HCT116 (cell line): ENCODE results near the gene LIPK. TPM values are rescaled to one million over a fixed set of nuclear protein-coding genes. Genes with fewer than 3 reads are reported as not detected.

Source experiments
- ATAC-seq: fragments of 200-7000 bp; cut with Tn5 transposase; 2 replicates; pipeline ENCODE4 v1.9.1; 2020; ENCODE audit warnings: mild to moderate bottlenecking, moderate library complexity
- BruUV-seq: library from RNA; stranded (reverse); fragments of 400-500 nt; replicated peaks from 2 replicates; lab custom pipeline; 2021; lab: Mats Ljungman, UMichigan
- CTCF ChIA-PET: fragments of 300-600 bp; sonication (Branson Sonifier 250); formaldehyde crosslinking; loops from one replicate; lab custom pipeline; 2021; ENCODE audit warnings: antibody characterized with exemption; lab: Charles Lee
- POLR2A ChIA-PET: fragments of 300-600, 350-600 bp; sonication (Branson Sonifier 250); formaldehyde crosslinking; loops from one replicate; lab custom pipeline; 2021; ENCODE audit warnings: antibody characterized with exemption; lab: Charles Lee
- RAD21 ChIA-PET, 2 experiments: fragments of 300-600 bp; sonication (Branson Sonifier 250); formaldehyde crosslinking; loops; one replicate each; lab custom pipeline; 2023; ENCODE audit warnings: low total read pairs in 2 of 2; ENCODE audit not compliant: uncharacterized antibody in 2 of 2, unreplicated experiment in 2 of 2, low non-redundant PET in 1 of 2; lab: Charles Lee
- DNase-seq: peaks from one replicate; pipeline ENCODE4 v3.0.0-alpha.2; 2010; ENCODE audit warnings: low read depth, low spot score
- H2AFZ ChIP-seq: fragments of 200-600 bp; shearing (Covaris generic), sonication (generic); 2 replicates; pipeline ENCODE4 v1.6.1; 2017; ENCODE audit warnings: low read depth, mixed run types, mixed read lengths, antibody characterized with exemption, low read length; ENCODE audit not compliant: poor library complexity, severe bottlenecking
- H3K27ac ChIP-seq: 2 replicates; pipeline ENCODE4 v1.5.1; 2012; ENCODE audit warnings: low read depth, low read length
- H3K27me3 ChIP-seq: fragments of 200-600 bp; sonication (generic); 2 replicates; pipeline ENCODE4 v1.6.1; 2016; ENCODE audit warnings: mixed run types, low read length, mixed read lengths; ENCODE audit not compliant: insufficient read depth
- H3K36me3 ChIP-seq, 2 experiments: fragments of 200-500 bp in 1 of 2; fragments of 200-600 bp in 1 of 2; sonication (Bioruptor generic) in 1 of 2; sonication (generic) in 1 of 2; 2 replicates each; pipeline versions ENCODE4 v1.5.1 to v1.6.1; 2014 to 2016; ENCODE audit warnings: low read length in 2 of 2, inconsistent platforms in 1 of 2, mixed read lengths in 1 of 2, mixed run types in 1 of 2; ENCODE audit not compliant: insufficient read depth in 2 of 2, control insufficient read depth in 1 of 2
- H3K4me1 ChIP-seq, 2 experiments: fragments of 200-600 bp in 1 of 2; sonication (generic) in 1 of 2; 2 replicates each; pipeline versions ENCODE4 v1.5.1 to v1.6.1; 2012 to 2017; ENCODE audit warnings: low read length in 2 of 2, inconsistent platforms in 1 of 2, mild to moderate bottlenecking in 1 of 2, mixed read lengths in 1 of 2, mixed run types in 1 of 2, moderate library complexity in 1 of 2; ENCODE audit not compliant: insufficient read depth in 2 of 2, control insufficient read depth in 1 of 2
- H3K4me2 ChIP-seq: fragments of 200-600 bp; sonication (generic); 2 replicates; pipeline ENCODE4 v1.6.1; 2017; ENCODE audit warnings: mixed run types, low read length, mixed read lengths
- H3K4me3 ChIP-seq, 2 experiments: fragments of 200-600 bp in 1 of 2; sonication (generic) in 1 of 2; replicated peaks in 1 of 2; 2 replicates each; pipeline ENCODE4 v1.5.1; 2011 to 2016; ENCODE audit warnings: low read length in 2 of 2, control low read depth in 1 of 2, low read depth in 1 of 2, mild to moderate bottlenecking in 1 of 2, mixed read lengths in 1 of 2, mixed run types in 1 of 2
- H3K79me2 ChIP-seq: fragments of 200-600 bp; sonication (generic); 2 replicates; pipeline ENCODE4 v1.6.1; 2017; ENCODE audit warnings: mild to moderate bottlenecking, mixed run types, low read length, moderate library complexity, mixed read lengths; ENCODE audit not compliant: insufficient read depth
- H3K9ac ChIP-seq: fragments of 200-600 bp; sonication (generic); 2 replicates; pipeline ENCODE4 v1.6.1; 2016; ENCODE audit warnings: low read length, mixed read lengths
- H3K9me2 ChIP-seq: fragments of 200-600 bp; sonication (generic), shearing (Covaris generic); 2 replicates; pipeline ENCODE4 v1.6.1; 2017; ENCODE audit warnings: mixed run types, mild to moderate bottlenecking, moderate library complexity; ENCODE audit not compliant: insufficient read depth
- H3K9me3 ChIP-seq, 2 experiments: fragments of 200-500 bp in 1 of 2; fragments of 200-600 bp in 1 of 2; sonication (Bioruptor generic) in 1 of 2; sonication (generic) in 1 of 2; 2 replicates each; pipeline ENCODE4 v1.6.1; 2014 to 2017; ENCODE audit warnings: low read length in 2 of 2, mixed read lengths in 2 of 2, inconsistent platforms in 1 of 2, low read depth in 1 of 2, mild to moderate bottlenecking in 1 of 2, mixed run types in 1 of 2, moderate library complexity in 1 of 2; ENCODE audit not compliant: control insufficient read depth in 1 of 2, insufficient read depth in 1 of 2
- H4K20me1 ChIP-seq: fragments of 200-600 bp; sonication (generic), shearing (Covaris generic); 2 replicates; pipeline ENCODE4 v1.6.1; 2017; ENCODE audit warnings: mixed run types, mild to moderate bottlenecking, moderate library complexity; ENCODE audit not compliant: insufficient read depth
- CEBPB ChIP-seq: IDR thresholded peaks from 2 replicates; pipeline ENCODE4 v1.6.1; 2012; ENCODE audit warnings: low read depth
- EGR1 ChIP-seq: IDR thresholded peaks from 2 replicates; pipeline ENCODE4 v1.6.1; 2012; ENCODE audit warnings: low read depth
- ELF1 ChIP-seq: IDR thresholded peaks from 2 replicates; pipeline ENCODE4 v1.6.1; 2012; ENCODE audit warnings: low read depth, borderline replicate concordance
- EZH2phosphoT487 ChIP-seq: fragments of 200-600 bp; IDR thresholded peaks from 2 replicates; pipeline ENCODE4 v1.6.1; 2018; ENCODE audit warnings: antibody characterized with exemption, borderline replicate concordance
- FOSL1 ChIP-seq: IDR thresholded peaks from 2 replicates; pipeline ENCODE4 v1.6.1; 2012; ENCODE audit warnings: low read depth
- JUND ChIP-seq: IDR thresholded peaks from 2 replicates; pipeline ENCODE4 v1.6.1; 2012
- POLR2A ChIP-seq: IDR thresholded peaks from 2 replicates; pipeline ENCODE4 v1.7.0; 2011; ENCODE audit warnings: borderline replicate concordance; ENCODE audit not compliant: insufficient read depth, insufficient read length; ENCODE audit errors: extremely low read depth
- POLR2AphosphoS5 ChIP-seq: IDR thresholded peaks from 2 replicates; pipeline ENCODE4 v1.6.1; 2011; ENCODE audit warnings: mild to moderate bottlenecking, low read depth, low read length, moderate library complexity
- SIN3A ChIP-seq: IDR thresholded peaks from 2 replicates; pipeline ENCODE4 v1.6.1; 2012; ENCODE audit warnings: low read depth
- SP1 ChIP-seq: IDR thresholded peaks from 2 replicates; pipeline ENCODE4 v1.6.1; 2012; ENCODE audit warnings: low read depth
- ZFX ChIP-seq: fragments of 450-650 bp; IDR thresholded peaks from 2 replicates; pipeline ENCODE4 v1.6.1; 2017
- ZNF274 ChIP-seq: fragments of 200-500 bp; sonication (Bioruptor generic); IDR thresholded peaks from 2 replicates; pipeline ENCODE4 v1.6.1; 2014; ENCODE audit warnings: mild to moderate bottlenecking, low read depth, low read length, inconsistent platforms
- intact Hi-C: fragments of 100-400 bp; cut with micrococcal nuclease; formaldehyde crosslinking; loops from 2 replicates; pipeline ENCODE4 v1.10.0; 2022
- total RNA-seq: library from RNA; stranded (reverse); gene quantifications from one replicate; pipeline ENCODE4 v1.2.1, GENCODE V29; 2021; ENCODE audit not compliant: unreplicated experiment
- TF ChIP-seq, protein P1 (sequence below): IDR thresholded peaks from 2 replicates; pipeline ENCODE4 v1.6.1; 2011; ENCODE audit warnings: mild to moderate bottlenecking, low read length, moderate library complexity; ENCODE audit not compliant: insufficient replicate concordance; ENCODE audit errors: extremely low read depth
- TF ChIP-seq, protein P2 (sequence below): IDR thresholded peaks from 2 replicates; pipeline ENCODE4 v1.6.1; 2012
- TF ChIP-seq, protein P3 (sequence below): IDR thresholded peaks from 2 replicates; pipeline ENCODE4 v1.6.1; 2012
- TF ChIP-seq, protein P4 (sequence below): IDR thresholded peaks from 2 replicates; pipeline ENCODE4 v1.6.1; 2012; ENCODE audit warnings: low read depth

LIPK gene
- total RNA-seq, 1 experiment from 2014 or later: not detected

DNA sequence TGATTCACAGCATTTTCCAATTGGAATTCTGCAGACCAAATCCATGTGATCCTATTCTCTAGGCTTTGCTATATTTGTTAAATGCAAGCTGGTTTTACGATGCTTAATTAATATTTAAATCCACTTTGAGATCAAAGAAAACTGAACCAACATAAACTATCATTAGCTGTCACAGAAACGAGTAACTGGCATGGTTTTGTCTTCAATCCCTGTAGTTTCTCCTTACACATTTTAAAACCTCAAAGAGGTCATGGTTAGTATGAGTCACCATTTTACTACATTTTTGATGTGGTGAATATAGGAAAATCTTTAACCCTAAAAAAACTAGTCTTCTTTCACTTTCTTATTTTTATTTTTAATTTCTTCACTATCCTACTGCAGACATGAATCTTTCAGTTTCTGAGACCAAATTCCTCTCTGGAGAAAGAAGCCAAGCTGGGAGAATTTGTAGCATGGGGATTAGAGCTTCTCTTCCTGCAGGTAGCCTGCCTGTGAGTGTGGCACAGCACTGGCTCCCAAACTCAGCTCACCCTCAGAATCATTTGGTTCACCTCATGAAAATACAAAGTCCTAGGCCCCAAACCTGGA, 87.8 kb downstream of the LIPK start (continued):
- TF ChIP-seq, protein P1, sequence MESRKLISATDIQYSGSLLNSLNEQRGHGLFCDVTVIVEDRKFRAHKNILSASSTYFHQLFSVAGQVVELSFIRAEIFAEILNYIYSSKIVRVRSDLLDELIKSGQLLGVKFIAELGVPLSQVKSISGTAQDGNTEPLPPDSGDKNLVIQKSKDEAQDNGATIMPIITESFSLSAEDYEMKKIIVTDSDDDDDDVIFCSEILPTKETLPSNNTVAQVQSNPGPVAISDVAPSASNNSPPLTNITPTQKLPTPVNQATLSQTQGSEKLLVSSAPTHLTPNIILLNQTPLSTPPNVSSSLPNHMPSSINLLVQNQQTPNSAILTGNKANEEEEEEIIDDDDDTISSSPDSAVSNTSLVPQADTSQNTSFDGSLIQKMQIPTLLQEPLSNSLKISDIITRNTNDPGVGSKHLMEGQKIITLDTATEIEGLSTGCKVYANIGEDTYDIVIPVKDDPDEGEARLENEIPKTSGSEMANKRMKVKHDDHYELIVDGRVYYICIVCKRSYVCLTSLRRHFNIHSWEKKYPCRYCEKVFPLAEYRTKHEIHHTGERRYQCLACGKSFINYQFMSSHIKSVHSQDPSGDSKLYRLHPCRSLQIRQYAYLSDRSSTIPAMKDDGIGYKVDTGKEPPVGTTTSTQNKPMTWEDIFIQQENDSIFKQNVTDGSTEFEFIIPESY: no peak
- TF ChIP-seq ELF1 (no peak), FOSL1 (peak; percentile 59; the same call in 1 of the 2 replicates), POLR2AphosphoS5 (no peak), EGR1 (no peak), ZNF274 (no peak), POLR2A (no peak)
- TF ChIP-seq, protein P2, sequence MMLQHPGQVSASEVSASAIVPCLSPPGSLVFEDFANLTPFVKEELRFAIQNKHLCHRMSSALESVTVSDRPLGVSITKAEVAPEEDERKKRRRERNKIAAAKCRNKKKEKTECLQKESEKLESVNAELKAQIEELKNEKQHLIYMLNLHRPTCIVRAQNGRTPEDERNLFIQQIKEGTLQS: no peak
- TF ChIP-seq, protein P3, sequence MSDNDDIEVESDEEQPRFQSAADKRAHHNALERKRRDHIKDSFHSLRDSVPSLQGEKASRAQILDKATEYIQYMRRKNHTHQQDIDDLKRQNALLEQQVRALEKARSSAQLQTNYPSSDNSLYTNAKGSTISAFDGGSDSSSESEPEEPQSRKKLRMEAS: no peak
- TF ChIP-seq, all 23 proteins: peak for 4

DNA sequence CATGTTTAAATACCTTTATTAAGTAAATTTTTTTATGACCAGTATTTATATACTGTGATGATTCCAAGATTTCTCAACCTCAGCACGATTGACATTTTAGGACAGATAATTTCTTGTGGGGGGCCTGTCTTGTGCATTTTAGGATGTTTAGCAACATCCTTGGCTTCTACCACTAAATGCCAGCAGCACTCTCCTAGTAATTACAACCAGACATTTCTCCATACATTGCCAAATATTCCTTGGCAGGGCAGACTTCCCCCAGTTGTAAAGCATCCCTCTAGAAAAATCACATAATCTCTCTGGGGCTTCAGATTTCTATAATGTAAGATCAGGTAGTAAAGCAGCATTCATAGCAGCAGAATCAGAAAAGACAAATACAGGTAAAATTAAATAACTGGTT, 88.7 kb downstream of the LIPK start:
- Histone ChIP-seq H3K4me2 (no peak overlapping the region), H3K4me3 (no peak overlapping the region), H3K4me1 (peaks cover 6 to 10% of the 10 kb centered on the region in 2 experiments; a peak in 3 of 4 replicates), H3K27me3 (no peaks in the 10 kb centered on the region), H3K27ac (no peak overlapping the region), H3K9me3 (no peaks in the 10 kb centered on the region), H4K20me1 (no peaks in the 10 kb centered on the region), H3K79me2 (no peaks in the 10 kb centered on the region), H3K9ac (no peak overlapping the region), H3K9me2 (no peaks in the 10 kb centered on the region), H3K36me3 (no peaks in the 10 kb centered on the region), H2AFZ (no peak overlapping the region)
- POLR2A ChIA-PET: no interaction called here
- BruUV-seq: no TSS peak
- ATAC-seq (no peak), DNase-seq (no peak)
- intact Hi-C loops: loop anchor here (5.0 kb wide), 2 partner anchors 107 to 227 kb away; no protein-coding TSS in a partner anchor
- CTCF ChIA-PET: interaction anchor here (1.2 to 1.4 kb wide), 2 partner anchors 208 to 230 kb away, joined by 4 to 9 read pairs; no protein-coding TSS in a partner anchor
- RAD21 ChIA-PET: no interaction called here
- TF ChIP-seq POLR2A (no peak), CEBPB (no peak), SP1 (no peak), EZH2phosphoT487 (no peak), SIN3A (no peak), ZFX (no peak), ELF1 (no peak), ZNF274 (no peak), EGR1 (no peak), JUND (no peak)
- TF ChIP-seq, protein P1: no peak
- TF ChIP-seq, protein P4, sequence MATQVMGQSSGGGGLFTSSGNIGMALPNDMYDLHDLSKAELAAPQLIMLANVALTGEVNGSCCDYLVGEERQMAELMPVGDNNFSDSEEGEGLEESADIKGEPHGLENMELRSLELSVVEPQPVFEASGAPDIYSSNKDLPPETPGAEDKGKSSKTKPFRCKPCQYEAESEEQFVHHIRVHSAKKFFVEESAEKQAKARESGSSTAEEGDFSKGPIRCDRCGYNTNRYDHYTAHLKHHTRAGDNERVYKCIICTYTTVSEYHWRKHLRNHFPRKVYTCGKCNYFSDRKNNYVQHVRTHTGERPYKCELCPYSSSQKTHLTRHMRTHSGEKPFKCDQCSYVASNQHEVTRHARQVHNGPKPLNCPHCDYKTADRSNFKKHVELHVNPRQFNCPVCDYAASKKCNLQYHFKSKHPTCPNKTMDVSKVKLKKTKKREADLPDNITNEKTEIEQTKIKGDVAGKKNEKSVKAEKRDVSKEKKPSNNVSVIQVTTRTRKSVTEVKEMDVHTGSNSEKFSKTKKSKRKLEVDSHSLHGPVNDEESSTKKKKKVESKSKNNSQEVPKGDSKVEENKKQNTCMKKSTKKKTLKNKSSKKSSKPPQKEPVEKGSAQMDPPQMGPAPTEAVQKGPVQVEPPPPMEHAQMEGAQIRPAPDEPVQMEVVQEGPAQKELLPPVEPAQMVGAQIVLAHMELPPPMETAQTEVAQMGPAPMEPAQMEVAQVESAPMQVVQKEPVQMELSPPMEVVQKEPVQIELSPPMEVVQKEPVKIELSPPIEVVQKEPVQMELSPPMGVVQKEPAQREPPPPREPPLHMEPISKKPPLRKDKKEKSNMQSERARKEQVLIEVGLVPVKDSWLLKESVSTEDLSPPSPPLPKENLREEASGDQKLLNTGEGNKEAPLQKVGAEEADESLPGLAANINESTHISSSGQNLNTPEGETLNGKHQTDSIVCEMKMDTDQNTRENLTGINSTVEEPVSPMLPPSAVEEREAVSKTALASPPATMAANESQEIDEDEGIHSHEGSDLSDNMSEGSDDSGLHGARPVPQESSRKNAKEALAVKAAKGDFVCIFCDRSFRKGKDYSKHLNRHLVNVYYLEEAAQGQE: no peak
- TF ChIP-seq, protein P3: no peak
